DMS79 (cell line): ENCODE results near the gene FBXO41.

Source experiments
- DNase-seq: peaks from one replicate; lab custom pipeline; 2025; lab: John Stamatoyannopoulos, UW

The FBXO41 gene

DNA sequence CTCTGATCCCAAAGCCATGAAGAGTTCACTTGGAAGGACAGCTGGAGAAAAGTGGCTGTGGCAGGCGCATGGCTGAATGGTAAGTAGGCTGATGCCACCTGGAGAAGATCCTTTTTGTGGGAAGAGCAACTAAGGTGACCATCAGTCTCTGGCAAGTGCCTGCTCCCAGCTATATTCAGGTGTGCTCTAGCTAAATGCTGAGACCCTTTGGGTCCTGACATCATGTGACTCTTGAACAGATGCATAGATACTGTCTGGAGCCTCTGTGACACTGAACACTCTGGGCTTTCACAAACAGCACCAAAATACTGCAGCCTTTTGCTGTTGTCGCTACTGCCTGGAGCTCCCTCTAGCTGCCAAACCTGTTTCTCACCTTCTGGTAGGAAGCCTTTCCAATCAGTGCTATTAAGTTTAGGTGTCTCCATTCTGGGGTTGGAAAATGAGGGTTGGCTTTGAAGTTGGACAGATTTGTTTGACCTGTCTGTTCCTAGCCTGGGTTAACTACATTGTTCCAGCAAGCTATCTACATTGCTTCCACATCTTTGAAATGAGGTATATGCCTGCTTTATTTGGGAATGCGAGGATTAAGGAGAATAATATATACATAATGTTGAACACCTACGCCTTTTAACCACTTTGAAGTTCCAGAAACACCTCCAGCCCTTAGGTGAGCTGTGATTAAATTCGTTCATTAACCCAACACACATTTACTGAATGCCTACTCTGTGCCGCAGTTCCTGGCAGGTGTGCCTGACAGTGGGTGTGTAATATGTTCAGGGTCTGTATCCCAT, 6.0 kb upstream of the FBXO41 start:
- peak; percentile 10 for DNase-seq

DNA sequence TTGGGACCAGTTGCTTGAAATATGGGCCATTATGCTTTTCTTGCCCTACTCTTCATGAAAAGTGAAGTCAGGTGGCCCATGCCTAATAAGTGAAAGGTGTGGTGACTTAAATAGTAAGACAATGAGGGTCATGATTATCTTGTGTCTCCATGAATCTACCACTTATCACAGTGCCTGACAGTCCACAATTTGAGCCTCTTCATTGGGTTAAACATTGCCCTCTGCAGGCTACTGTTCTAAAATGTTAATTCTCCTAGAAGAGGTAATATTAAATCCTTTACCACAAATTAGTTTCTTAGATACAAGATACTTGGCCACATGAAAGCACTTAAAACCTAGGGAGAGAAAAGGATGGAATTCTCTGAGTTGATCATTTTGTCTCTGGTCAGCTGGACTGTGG, 5.0 kb upstream of the FBXO41 start:
- no peak for DNase-seq

GRCh38 chr2:73286134-73286655, 1.9 kb upstream of the FBXO41 start:
- DNase-seq: no peak

DNA sequence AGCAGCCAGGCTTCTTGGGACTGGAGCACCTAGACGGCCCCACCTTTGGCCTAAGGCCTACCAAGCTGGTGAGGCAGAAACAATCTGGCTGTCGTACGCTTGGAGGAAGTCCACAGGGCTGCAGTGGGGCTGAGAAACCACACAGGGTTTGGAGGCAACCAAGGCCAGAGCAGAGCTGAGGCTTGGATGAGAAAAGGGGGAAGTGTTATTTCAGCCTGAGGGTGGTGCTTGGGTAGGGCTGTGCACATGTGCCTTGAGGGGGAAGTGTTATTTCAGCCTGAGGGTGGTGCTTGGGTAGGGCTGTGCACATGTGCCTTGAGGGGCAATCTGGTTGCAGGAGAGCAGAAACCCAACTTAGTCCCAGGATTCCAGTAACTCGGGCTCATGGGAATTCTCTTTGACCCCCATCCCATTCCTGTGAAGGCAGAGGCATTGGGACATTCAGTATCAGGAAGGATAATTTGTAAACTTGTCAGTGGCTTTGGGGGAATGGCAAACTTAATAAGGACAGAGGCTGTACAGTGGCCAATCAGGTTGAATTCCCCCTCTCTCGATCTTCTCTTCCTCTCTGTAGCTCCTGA, 971 bp upstream of the FBXO41 start:
- no peak for DNase-seq

DNA sequence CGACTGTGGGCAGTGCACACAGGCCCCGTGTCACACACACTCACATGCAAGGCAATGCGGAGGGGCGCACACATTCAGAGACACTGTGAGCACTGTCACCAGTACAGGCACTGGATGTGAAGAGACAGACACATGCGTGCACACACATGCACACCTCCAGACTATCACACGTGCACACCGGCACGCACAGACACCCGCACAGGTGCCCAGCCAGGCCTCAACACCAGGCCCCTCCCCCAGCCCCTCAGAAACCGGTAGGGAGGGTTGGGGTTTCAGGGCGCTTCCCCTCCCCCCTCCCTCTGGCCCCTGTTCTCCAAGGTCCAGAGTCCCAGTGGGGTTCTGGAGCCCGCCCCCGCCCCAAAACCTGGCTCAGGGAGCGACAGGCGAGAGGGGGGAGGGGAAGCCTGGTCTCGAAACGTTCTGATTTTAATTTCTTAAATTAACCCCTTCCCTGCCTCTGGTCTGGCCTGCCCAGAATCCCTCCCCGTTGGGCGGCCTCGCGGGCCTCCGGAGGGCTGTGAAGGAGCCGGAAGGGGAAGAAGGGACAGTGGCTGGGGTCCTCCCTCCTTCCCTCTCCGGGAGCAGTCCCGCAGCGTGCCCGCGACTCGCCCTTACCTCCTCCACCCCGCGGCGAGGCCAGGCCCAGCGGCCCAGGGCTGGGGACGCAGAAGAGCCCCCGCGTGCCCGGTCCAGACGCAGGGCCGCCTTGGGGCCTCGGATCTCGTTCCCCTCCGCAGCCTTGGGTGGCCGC, 558 bp downstream of the FBXO41 start:
- DNase-seq: no peak

- DNase-seq: no peak
These were observed 1.2 kb downstream of the FBXO41 start for GRCh38 chr2:73282924-73283544.

DNA sequence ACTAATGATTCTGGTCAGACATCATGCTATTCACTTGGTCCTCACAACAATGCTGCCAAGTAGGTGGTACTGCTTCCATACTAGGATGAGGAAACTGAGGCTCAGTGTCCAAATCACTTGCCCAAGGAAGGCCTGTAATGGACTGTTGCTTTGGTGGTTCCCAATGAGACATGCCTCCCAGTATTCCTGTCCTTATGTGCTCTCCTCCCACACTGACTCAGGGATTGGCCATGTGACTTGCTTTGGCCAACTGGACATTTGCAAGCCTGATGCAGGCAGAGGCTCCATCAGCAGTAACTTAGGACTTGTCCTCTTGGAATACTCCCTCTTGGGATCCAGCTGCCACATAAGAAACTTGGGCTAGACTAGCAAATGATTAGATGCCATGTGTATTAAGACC, 3.0 kb downstream of the FBXO41 start:
- DNase-seq: no peak

GRCh38 chr2:73279852-73280251, 4.4 kb downstream of the FBXO41 start:
- no peak for DNase-seq

- DNase-seq: no peak
These were observed 12.0 kb downstream of the FBXO41 start for GRCh38 chr2:73272270-73272669.

DNA sequence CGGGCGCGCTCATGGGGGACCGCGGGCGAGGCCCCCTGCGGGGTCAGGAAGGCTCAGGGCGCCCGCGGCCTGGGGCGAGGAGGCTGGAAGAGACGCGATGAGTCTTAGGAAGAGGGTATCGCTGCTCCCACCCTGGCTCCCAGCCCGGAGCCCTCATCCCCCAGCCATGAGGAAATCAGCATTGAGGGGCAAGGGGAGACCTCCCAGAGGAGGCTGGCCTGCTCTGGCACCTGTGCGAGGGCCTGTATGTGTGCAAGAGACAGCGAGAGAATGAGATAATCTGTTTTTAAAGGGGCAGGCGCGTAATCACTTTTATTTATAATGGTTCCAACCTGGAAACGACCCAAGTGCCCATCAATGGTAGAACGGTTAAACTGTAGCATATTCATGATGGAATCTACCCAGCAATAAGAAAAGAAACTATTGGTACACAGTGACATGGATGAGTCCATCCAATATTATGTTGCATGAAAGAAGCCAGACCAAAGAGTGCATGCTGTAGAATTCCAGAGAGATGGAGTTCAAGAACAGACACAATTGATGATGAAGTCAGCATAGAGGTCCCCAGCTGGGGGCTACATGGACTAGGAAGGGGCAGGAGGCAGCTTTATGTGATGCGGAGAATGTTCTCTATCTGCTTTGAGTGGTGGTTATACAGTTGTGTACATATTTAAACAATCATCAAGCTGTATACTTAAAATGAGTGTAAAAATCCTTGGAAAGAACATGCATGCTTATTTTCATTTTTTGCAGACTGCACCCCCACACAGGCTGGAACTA, 14.4 kb downstream of the FBXO41 start:
- DNase-seq: no peak

GRCh38 chr2:73268830-73269685, 15.2 kb downstream of the FBXO41 start:
- DNase-seq: peak; percentile 72

- DNase-seq: peak; percentile 62
These were observed 15.9 kb downstream of the FBXO41 start for GRCh38 chr2:73268366-73268829.

DNA sequence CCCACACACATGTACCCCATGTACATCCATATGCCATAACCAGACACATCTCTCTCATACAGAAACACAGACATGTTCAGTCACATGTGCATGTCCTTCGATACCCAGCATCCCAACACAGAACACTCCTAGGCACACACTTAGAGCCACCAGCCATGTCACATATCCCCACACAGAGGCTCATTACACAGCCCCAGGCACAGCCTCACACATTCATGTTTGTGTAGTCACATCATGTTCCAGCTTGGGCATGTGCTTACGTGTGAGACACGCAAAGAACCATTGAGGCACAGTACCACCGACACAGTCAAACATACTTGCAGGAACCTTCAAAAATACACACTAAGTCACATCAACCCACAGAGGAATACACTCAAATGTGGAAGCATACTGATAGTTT, 17.3 kb downstream of the FBXO41 start:
- DNase-seq: no peak

GRCh38 chr2:73266061-73266901, 18.0 kb downstream of the FBXO41 start:
- DNase-seq: peak; percentile 17

GRCh38 chr2:73265298-73266060, 18.8 kb downstream of the FBXO41 start:
- DNase-seq: no peak

DNA sequence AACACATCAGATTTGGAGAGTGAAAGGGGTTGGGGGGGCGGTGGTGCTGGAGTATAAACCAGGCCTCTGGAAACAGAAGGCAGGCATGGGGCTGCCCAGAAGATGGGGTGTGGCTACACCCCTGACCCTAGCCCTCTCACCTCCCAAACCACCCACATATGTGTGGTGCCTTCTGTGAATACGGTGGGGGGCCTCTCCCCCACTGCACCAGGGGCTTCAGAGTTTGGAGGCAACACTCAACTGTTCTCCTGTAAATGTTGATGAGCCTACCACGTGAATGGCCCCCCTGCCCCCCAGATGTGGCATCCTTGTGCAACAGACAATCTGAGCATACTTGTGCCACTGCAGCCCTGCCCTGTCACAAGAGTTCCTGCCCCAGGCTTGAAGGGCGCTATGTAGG, 19.5 kb downstream of the FBXO41 start:
- DNase-seq: no peak

- no peak for DNase-seq
These were observed 20.0 kb downstream of the FBXO41 start for GRCh38 chr2:73264332-73264606.

GRCh38 chr2:73263540-73264331, 20.5 kb downstream of the FBXO41 start:
- DNase-seq: no peak
